ENCODE data around the gene NUP214.
"Not testable (repeated sequence)": the region's sequence is repeated elsewhere in the genome, so short reads cannot be mapped to it uniquely, and the experiment has no call there.

The NUP214 gene

GRCh38 chr9:131193051-131193450 lies 67.7 kb downstream of the NUP214 start:
- no peak for DNase-seq (ENCODE audit: low read depth)

DNA sequence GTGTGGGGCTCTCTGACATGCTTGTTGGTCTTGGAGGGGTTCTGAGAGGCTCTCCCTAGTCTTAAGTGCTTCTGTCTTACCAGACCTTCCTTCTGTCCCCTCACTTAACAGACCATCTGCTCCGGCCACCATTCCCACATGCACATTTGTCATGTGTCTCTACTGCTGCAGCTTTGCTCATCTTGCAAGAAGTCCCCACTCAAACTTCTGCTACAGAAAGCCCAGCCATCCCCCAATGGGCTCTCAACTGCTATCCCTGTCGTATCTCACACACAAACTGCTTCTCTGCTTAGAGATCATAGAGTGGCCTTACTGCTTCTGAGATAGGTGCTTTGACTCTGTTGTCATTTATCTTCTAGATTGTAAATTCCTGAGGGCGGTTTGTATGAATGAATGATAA lies 69.4 kb downstream of the NUP214 start:
- DNase-seq (ENCODE audit: low read depth): no peak

- DNase-seq (ENCODE audit: low read depth): no peak
Measured at GRCh38 chr9:131197160-131197911, 72.0 kb downstream of the NUP214 start.

DNA sequence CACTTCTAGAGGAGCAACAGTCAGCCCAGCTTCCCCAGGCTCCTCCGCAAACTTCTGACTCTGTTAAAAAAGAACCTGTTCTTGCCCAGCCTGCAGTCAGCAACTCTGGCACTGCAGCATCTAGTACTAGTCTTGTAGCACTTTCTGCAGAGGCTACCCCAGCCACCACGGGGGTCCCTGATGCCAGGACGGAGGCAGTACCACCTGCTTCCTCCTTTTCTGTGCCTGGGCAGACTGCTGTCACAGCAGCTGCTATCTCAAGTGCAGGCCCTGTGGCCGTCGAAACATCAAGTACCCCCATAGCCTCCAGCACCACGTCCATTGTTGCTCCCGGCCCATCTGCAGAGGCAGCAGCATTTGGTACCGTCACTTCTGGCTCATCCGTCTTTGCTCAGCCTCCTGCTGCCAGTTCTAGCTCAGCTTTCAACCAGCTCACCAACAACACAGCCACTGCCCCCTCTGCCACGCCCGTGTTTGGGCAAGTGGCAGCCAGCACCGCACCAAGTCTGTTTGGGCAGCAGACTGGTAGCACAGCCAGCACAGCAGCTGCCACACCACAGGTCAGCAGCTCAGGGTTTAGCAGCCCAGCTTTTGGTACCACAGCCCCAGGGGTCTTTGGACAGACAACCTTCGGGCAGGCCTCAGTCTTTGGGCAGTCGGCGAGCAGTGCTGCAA lies 72.8 kb downstream of the NUP214 start:
- DNase-seq (ENCODE audit: low read depth): no peak

GRCh38 chr9:131201856-131202255 lies 76.5 kb downstream of the NUP214 start:
- no peak for DNase-seq (ENCODE audit: low read depth)

GRCh38 chr9:131203431-131204218 lies 78.2 kb downstream of the NUP214 start:
- DNase-seq (ENCODE audit: low read depth): no peak

GRCh38 chr9:131204285-131204684 lies 78.9 kb downstream of the NUP214 start:
- DNase-seq (ENCODE audit: low read depth): no peak

DNA sequence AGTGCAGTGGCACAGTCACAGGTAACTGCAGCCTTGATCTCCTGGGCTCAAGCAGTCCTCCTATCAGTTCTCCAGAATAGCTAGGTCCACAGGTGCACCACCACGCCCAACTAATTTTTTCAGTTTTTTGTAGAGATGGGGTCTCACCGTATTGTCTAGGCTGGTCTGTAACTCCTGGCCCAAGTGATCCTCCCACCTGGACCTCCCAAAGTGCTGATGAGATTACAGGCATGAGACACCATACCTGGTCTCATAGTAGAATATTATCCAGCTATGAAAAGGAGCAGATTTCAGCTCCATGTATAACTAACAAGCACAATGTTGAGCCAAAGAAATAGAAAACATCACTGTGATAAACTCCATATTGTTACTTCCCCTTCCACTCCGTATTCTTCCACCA lies 81.1 kb downstream of the NUP214 start:
- DNase-seq (ENCODE audit: low read depth): no peak

- DNase-seq (ENCODE audit: low read depth): not testable (repeated sequence)
Measured at GRCh38 chr9:131211920-131212319, 86.5 kb downstream of the NUP214 start.

- DNase-seq (ENCODE audit: low read depth): no peak
Measured at GRCh38 chr9:131214286-131214856, 89.0 kb downstream of the NUP214 start.

DNA sequence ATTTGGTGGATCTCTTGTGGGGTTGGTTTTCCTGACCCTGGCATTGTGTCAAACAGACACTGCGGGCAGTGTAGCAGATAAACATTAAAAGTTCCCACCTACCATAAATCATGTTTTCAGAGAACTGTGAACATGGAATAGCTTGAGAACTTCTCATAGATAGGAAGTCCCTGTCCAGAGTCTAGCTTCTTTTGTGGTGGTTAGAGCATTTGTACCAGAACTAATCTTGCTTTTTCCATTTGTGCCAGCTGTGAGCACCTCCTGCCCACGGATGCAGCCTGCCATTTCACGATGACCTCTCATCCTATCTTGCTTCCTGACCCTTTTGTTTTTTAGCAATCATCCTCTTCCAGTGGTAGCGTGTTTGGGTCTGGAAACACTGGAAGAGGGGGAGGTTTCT lies 89.5 kb downstream of the NUP214 start:
- no peak for DNase-seq (ENCODE audit: low read depth)

DNA sequence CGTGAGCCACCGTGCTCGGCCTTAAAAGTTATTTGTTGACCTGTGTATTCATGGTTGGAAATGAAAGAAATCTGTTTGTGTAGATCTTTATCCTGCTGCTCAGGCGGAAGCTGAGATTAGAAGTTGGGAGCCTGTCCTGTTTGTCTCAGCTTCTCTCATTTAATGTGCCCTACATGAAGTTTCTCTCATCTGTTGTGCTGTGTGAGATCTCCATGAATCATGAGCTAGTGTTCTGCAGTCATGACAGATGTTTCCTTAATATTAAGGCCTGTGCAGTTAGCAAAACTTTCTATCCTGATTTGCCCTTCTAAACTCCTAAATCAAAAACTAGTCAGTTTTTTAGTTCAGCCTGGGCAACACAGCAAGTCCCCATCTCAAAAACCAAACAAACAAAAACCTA lies 91.4 kb downstream of the NUP214 start:
- no peak for DNase-seq (ENCODE audit: low read depth)

GRCh38 chr9:131217331-131218031 lies 92.1 kb downstream of the NUP214 start:
- DNase-seq (ENCODE audit: low read depth): no peak

DNA sequence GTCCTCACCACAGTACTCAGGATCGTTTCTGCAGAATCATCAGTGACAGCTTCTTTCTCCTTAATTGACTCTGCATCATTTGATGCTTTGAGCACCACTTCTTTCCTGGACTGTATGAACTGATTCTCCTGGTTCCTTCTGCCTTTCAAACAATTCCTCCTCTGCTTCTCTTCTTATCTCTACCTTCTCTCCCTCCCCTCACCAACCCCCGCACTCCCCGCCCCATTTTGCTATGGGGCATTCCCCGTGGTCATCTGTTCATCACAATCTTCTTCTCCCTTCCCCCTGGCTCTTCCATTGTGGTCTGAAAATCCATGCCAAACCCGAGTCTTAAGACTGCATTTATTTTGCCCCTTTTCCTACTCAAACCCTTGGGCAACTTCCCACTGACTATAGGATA lies 93.0 kb downstream of the NUP214 start:
- no peak for DNase-seq (ENCODE audit: low read depth)

GRCh38 chr9:131220485-131220884 lies 95.1 kb downstream of the NUP214 start:
- DNase-seq (ENCODE audit: low read depth): no peak

DNA sequence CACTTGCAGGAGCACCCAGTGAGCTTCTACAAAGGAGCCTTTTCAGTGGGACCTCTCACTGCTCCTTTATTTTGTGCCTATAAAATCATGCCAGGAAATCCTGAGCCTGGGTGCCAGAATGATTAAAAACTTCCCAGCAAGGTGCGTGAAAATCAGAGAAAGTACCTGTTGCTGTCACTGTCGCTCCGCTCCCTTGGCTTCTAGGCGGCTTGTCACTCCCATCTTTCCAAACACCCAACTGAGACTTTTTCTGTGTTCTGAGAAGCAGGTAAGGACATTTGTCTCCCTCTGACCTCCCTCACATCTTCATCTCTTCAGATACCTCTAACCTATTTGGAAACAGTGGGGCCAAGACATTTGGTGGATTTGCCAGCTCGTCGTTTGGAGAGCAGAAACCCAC lies 97.1 kb downstream of the NUP214 start:
- no peak for DNase-seq (ENCODE audit: low read depth)

GRCh38 chr9:131226226-131226625 lies 100.8 kb downstream of the NUP214 start:
- no peak for DNase-seq (ENCODE audit: low read depth)

DNA sequence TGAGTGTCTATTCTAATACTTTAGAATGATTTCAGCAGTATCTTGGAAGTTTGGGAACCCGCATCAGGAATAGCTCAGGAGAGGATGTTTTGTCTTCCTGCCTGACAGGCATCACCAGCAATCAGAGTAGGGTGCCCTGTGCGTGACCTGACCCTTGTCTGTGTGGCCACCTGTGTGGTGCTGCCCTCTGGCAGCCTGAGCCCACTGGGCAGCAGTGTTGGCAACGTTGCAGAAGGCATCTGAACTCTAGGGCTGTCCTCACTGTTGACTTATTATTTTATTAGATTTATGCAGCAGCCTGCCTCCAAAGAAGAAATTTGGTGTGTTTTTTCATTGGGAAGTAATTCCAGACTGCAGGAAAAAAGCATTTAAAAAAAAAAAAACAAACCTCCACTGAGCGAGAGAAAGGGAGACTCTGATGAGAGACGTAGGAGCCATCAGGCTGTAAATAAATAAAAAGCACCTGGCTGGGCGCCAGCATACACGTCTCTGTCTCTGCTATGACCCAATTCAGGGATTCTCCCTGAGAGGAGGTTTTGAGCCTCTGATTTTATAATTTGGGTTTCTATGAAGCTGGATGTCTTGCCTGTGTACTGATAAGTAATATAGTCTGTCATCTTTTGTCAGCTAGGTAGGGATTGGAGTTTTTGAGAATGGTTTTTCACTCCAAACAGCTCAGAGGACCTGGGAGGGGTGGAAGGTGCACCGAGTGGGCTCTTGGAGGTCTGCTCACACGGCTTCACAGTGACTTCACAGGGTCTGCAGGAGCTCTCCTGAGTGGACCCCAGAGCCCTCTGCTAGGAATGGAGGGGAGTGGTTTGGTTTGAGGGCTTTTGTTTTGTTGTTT lies 101.9 kb downstream of the NUP214 start:
- DNase-seq (ENCODE audit: low read depth): no peak

GRCh38 chr9:131227959-131228460 lies 102.6 kb downstream of the NUP214 start:
- no peak for DNase-seq (ENCODE audit: low read depth)

- no peak for DNase-seq (ENCODE audit: low read depth)
Measured at GRCh38 chr9:131228988-131229387, 103.6 kb downstream of the NUP214 start.

DNA sequence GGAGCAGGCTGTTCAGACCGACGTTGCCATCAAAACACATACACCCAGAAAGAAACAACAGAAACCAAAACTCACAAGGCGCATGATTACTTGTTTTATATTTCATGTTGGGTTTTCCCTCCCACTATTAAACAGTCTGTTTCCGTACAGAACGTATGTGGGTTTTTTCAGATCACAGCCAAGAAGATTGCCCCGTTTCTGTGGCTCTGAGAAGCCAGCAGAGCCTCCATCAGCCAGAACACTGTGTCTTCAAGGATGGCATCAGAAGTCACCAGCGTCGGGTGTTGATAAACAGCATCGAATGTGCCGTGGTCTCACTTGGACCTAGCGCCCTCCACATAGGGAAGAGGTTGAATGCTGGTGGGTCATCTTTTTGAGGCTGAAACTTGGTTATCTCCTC lies 108.2 kb downstream of the NUP214 start:
- no peak for DNase-seq (ENCODE audit: low read depth)
